GM23338 (cell line): ENCODE data around the gene CLDN3. TPM values are rescaled to one million over a fixed set of nuclear protein-coding genes. Genes with fewer than 3 reads are reported as not detected.

Source experiments
- ATAC-seq: fragments of 200-7000 bp; cut with Tn5 transposase; 3 replicates; pipeline ENCODE4 v1.9.1; 2020
- DNase-seq: peaks from one replicate; pipeline ENCODE4 v3.0.0-alpha.2; 2015; ENCODE audit warnings: low spot score
- H2AFZ ChIP-seq: fragments of 200-600 bp; sonication (generic); 2 replicates; pipeline ENCODE4 v1.8.0; 2016; ENCODE audit warnings: antibody characterized with exemption, mild to moderate bottlenecking, moderate library complexity
- H3F3A ChIP-seq: fragments of 200-600 bp; sonication (generic); replicated peaks from 2 replicates; pipeline ENCODE4 v1.8.0; 2017; ENCODE audit warnings: antibody characterized with exemption, mixed run types, low read depth
- H3K27ac ChIP-seq: fragments of 200-600 bp; sonication (generic); 2 replicates; pipeline ENCODE4 v1.6.1; 2016; ENCODE audit warnings: low read depth
- H3K27me3 ChIP-seq: fragments of 200-600 bp; sonication (generic); 2 replicates; pipeline ENCODE4 v1.8.0; 2016; ENCODE audit warnings: mild to moderate bottlenecking, mixed run types, moderate library complexity; ENCODE audit not compliant: insufficient read depth
- H3K36me3 ChIP-seq: fragments of 200-600 bp; sonication (generic); 2 replicates; pipeline ENCODE4 v1.8.0; 2016; ENCODE audit warnings: mild to moderate bottlenecking; ENCODE audit not compliant: insufficient read depth
- H3K4me1 ChIP-seq: fragments of 200-600 bp; sonication (generic); 2 replicates; pipeline ENCODE4 v1.8.0; 2016; ENCODE audit warnings: mild to moderate bottlenecking, moderate library complexity; ENCODE audit not compliant: insufficient read depth
- H3K4me2 ChIP-seq: fragments of 200-600 bp; sonication (generic); 2 replicates; pipeline ENCODE4 v1.7.1; 2017; ENCODE audit warnings: mixed run types
- H3K4me3 ChIP-seq: fragments of 200-600 bp; sonication (generic); 2 replicates; pipeline ENCODE4 v1.6.1; 2016; ENCODE audit warnings: mixed run types
- H3K79me2 ChIP-seq: fragments of 200-600 bp; sonication (generic); replicated peaks from 2 replicates; pipeline ENCODE4 v1.8.0; 2017; ENCODE audit warnings: mild to moderate bottlenecking; ENCODE audit not compliant: insufficient read depth
- H3K9me2 ChIP-seq: fragments of 200-600 bp; sonication (generic); 2 replicates; pipeline ENCODE4 v1.8.0; 2017; ENCODE audit not compliant: insufficient read depth
- H4K20me1 ChIP-seq: fragments of 200-600 bp; sonication (generic); replicated peaks from 2 replicates; pipeline ENCODE4 v1.8.0; 2017; ENCODE audit warnings: mild to moderate bottlenecking; ENCODE audit not compliant: insufficient read depth
- H3K27ac Mint-ChIP-seq: 2 replicates; pipeline ENCODE4 v1.8.0; 2020; ENCODE audit warnings: inconsistent platforms, mild to moderate bottlenecking, moderate library complexity, mixed read lengths
- H3K27me3 Mint-ChIP-seq: 3 replicates; pipeline ENCODE4 v1.8.0; 2022; ENCODE audit warnings: low read depth, mild to moderate bottlenecking, moderate library complexity, mixed read lengths, inconsistent platforms; ENCODE audit not compliant: insufficient read depth, poor library complexity
- H3K36me3 Mint-ChIP-seq: 3 replicates; pipeline ENCODE4 v1.8.0; 2021; ENCODE audit warnings: low read depth, mild to moderate bottlenecking, inconsistent platforms, moderate library complexity, mixed read lengths
- H3K4me1 Mint-ChIP-seq: 3 replicates; pipeline ENCODE4 v1.8.0; 2020; ENCODE audit warnings: mild to moderate bottlenecking, inconsistent platforms, mixed read lengths
- H3K4me3 Mint-ChIP-seq: 3 replicates; pipeline ENCODE4 v1.8.0; 2021; ENCODE audit warnings: moderate library complexity, mild to moderate bottlenecking, inconsistent platforms, mixed read lengths
- H3K9me3 Mint-ChIP-seq: 3 replicates; pipeline ENCODE4 v1.8.0; 2020; ENCODE audit warnings: moderate library complexity, mild to moderate bottlenecking, inconsistent platforms, mixed read lengths
- CREB1 ChIP-seq: fragments of 250-450 bp; sonication (Bioruptor Pico); IDR thresholded peaks from 2 replicates; pipeline ENCODE4 v1.5.0; 2020; ENCODE audit warnings: low read depth, mild to moderate bottlenecking, moderate library complexity
- CTCF ChIP-seq, 2 experiments: fragments of 200-600 bp in 1 of 2; sonication (generic) in 1 of 2; conservative IDR thresholded peaks; 2 replicates each; pipeline versions ENCODE4 v1.5.1 to v1.6.1; 2016 to 2017; ENCODE audit warnings: antibody characterized with exemption in 2 of 2, low read depth in 2 of 2, mild to moderate bottlenecking in 2 of 2, moderate library complexity in 1 of 2
- ETS1 ChIP-seq: IDR thresholded peaks from 2 replicates; pipeline ENCODE4 v1.6.1; 2016; ENCODE audit warnings: antibody characterized with exemption
- EZH2 ChIP-seq: fragments of 200-600 bp; sonication (generic); IDR thresholded peaks from one replicate; pipeline ENCODE4 v1.8.0; 2017; ENCODE audit warnings: antibody characterized with exemption, mild to moderate bottlenecking, low read depth; ENCODE audit not compliant: unreplicated experiment
- EZH2phosphoT487 ChIP-seq: fragments of 200-600 bp; sonication (generic); IDR thresholded peaks from one replicate; pipeline ENCODE4 v1.8.1; 2018; ENCODE audit warnings: antibody characterized with exemption; ENCODE audit not compliant: unreplicated experiment
- JUNB ChIP-seq: IDR thresholded peaks from one replicate; pipeline ENCODE4 v1.6.1; 2016; ENCODE audit warnings: antibody characterized with exemption; ENCODE audit not compliant: unreplicated experiment
- NANOG ChIP-seq: IDR thresholded peaks from 2 replicates; pipeline ENCODE4 v1.6.1; 2016; ENCODE audit warnings: antibody characterized with exemption, borderline replicate concordance
- POLR2AphosphoS5 ChIP-seq: IDR thresholded peaks from 2 replicates; pipeline ENCODE4 v1.6.1; 2016; ENCODE audit warnings: antibody characterized with exemption, low read depth
- STAT1 ChIP-seq: IDR thresholded peaks from one replicate; pipeline ENCODE4 v1.6.1; 2016; ENCODE audit warnings: antibody characterized with exemption; ENCODE audit not compliant: unreplicated experiment
- ZNF114 ChIP-seq: fragments of 250-450 bp; sonication (Bioruptor Pico); IDR thresholded peaks from 2 replicates; pipeline ENCODE4 v1.5.0; 2020; ENCODE audit warnings: mild to moderate bottlenecking, moderate library complexity
- ZNF331 ChIP-seq: fragments of 250-450 bp; sonication (Bioruptor Pico); IDR thresholded peaks from 2 replicates; pipeline ENCODE4 v1.5.0; 2020; ENCODE audit warnings: low read depth, mild to moderate bottlenecking, moderate library complexity
- polyA plus RNA-seq: library from polyadenylated mRNA; unstranded; fragments of >200 nt; fragmentation: Nextera tagmentation; extraction: Ambion mirVana; gene quantifications from 2 replicates; pipeline ENCODE4 v1.2.1, GENCODE V29; 2016
- total RNA-seq: library from RNA; depleted of rRNA; stranded (reverse); fragments of >200 nt; shearing (Covaris generic); gene quantifications from 2 replicates; pipeline ENCODE4 v1.2.3, GENCODE V29; 2014
- TF ChIP-seq, protein P1 (sequence below): fragments of 250-450 bp; sonication (Bioruptor Pico); IDR thresholded peaks from 2 replicates; pipeline ENCODE4 v1.5.0; 2020; ENCODE audit warnings: mild to moderate bottlenecking, moderate library complexity
- TF ChIP-seq, protein P2 (sequence below): IDR thresholded peaks from one replicate; pipeline ENCODE4 v1.6.1; 2018; ENCODE audit warnings: antibody characterized with exemption; ENCODE audit not compliant: unreplicated experiment

The CLDN3 gene
- total and polyA plus RNA-seq, 2 experiments from 2014 or later, result 20.1 to 27.7 TPM

- Histone ChIP-seq H3F3A (0 out of 2 replicates have a peak, but pooled peaks cover 2% of the 10 kb centered on the region), H2AFZ (no peak overlapping the region), H3K27ac (no peak overlapping the region), H3K4me1 (0 out of 2 replicates have a peak, but pooled peaks cover 7% of the 10 kb centered on the region), H3K27me3 (no peaks in the 10 kb centered on the region), H3K79me2 (no peaks in the 10 kb centered on the region), H3K4me2 (no peak overlapping the region), H4K20me1 (no peaks in the 10 kb centered on the region), H3K4me3 (no peak overlapping the region), H3K9me2 (no peaks in the 10 kb centered on the region), H3K36me3 (no peaks in the 10 kb centered on the region)
- H3K4me1 Mint-ChIP-seq, result peaks cover 12% of the 10 kb centered on the region
- no peaks in the 10 kb centered on the region for H3K9me3 Mint-ChIP-seq
- TF ChIP-seq EZH2 (no peak), CTCF (conservative IDR thresholded peaks at IDR 0.05; ENCODE audit: low read depth in 2 of 2) (no peak), POLR2AphosphoS5 (no peak), NANOG (no peak), ZNF331 (CRISPR knock-in tag) (no peak), ZNF114 (CRISPR knock-in tag) (no peak), JUNB (no peak), ETS1 (no peak), CREB1 (CRISPR knock-in tag) (no peak), STAT1 (no peak), EZH2phosphoT487 (no peak)
- TF ChIP-seq, protein P1, sequence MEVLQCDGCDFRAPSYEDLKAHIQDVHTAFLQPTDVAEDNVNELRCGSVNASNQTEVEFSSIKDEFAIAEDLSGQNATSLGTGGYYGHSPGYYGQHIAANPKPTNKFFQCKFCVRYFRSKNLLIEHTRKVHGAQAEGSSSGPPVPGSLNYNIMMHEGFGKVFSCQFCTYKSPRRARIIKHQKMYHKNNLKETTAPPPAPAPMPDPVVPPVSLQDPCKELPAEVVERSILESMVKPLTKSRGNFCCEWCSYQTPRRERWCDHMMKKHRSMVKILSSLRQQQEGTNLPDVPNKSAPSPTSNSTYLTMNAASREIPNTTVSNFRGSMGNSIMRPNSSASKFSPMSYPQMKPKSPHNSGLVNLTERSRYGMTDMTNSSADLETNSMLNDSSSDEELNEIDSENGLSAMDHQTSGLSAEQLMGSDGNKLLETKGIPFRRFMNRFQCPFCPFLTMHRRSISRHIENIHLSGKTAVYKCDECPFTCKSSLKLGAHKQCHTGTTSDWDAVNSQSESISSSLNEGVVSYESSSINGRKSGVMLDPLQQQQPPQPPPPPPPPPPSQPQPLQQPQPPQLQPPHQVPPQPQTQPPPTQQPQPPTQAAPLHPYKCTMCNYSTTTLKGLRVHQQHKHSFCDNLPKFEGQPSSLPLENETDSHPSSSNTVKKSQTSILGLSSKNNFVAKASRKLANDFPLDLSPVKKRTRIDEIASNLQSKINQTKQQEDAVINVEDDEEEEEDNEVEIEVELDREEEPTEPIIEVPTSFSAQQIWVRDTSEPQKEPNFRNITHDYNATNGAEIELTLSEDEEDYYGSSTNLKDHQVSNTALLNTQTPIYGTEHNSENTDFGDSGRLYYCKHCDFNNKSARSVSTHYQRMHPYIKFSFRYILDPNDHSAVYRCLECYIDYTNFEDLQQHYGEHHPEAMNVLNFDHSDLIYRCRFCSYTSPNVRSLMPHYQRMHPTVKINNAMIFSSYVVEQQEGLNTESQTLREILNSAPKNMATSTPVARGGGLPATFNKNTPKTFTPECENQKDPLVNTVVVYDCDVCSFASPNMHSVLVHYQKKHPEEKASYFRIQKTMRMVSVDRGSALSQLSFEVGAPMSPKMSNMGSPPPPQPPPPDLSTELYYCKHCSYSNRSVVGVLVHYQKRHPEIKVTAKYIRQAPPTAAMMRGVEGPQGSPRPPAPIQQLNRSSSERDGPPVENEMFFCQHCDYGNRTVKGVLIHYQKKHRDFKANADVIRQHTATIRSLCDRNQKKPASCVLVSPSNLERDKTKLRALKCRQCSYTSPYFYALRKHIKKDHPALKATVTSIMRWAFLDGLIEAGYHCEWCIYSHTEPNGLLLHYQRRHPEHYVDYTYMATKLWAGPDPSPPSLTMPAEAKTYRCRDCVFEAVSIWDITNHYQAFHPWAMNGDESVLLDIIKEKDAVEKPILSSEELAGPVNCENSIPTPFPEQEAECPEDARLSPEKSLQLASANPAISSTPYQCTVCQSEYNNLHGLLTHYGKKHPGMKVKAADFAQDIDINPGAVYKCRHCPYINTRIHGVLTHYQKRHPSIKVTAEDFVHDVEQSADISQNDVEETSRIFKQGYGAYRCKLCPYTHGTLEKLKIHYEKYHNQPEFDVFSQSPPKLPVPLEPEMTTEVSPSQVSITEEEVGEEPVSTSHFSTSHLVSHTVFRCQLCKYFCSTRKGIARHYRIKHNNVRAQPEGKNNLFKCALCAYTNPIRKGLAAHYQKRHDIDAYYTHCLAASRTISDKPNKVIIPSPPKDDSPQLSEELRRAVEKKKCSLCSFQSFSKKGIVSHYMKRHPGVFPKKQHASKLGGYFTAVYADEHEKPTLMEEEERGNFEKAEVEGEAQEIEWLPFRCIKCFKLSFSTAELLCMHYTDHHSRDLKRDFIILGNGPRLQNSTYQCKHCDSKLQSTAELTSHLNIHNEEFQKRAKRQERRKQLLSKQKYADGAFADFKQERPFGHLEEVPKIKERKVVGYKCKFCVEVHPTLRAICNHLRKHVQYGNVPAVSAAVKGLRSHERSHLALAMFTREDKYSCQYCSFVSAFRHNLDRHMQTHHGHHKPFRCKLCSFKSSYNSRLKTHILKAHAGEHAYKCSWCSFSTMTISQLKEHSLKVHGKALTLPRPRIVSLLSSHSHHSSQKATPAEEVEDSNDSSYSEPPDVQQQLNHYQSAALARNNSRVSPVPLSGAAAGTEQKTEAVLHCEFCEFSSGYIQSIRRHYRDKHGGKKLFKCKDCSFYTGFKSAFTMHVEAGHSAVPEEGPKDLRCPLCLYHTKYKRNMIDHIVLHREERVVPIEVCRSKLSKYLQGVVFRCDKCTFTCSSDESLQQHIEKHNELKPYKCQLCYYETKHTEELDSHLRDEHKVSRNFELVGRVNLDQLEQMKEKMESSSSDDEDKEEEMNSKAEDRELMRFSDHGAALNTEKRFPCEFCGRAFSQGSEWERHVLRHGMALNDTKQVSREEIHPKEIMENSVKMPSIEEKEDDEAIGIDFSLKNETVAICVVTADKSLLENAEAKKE (CRISPR knock-in tag), result no peak
- TF ChIP-seq, protein P2, sequence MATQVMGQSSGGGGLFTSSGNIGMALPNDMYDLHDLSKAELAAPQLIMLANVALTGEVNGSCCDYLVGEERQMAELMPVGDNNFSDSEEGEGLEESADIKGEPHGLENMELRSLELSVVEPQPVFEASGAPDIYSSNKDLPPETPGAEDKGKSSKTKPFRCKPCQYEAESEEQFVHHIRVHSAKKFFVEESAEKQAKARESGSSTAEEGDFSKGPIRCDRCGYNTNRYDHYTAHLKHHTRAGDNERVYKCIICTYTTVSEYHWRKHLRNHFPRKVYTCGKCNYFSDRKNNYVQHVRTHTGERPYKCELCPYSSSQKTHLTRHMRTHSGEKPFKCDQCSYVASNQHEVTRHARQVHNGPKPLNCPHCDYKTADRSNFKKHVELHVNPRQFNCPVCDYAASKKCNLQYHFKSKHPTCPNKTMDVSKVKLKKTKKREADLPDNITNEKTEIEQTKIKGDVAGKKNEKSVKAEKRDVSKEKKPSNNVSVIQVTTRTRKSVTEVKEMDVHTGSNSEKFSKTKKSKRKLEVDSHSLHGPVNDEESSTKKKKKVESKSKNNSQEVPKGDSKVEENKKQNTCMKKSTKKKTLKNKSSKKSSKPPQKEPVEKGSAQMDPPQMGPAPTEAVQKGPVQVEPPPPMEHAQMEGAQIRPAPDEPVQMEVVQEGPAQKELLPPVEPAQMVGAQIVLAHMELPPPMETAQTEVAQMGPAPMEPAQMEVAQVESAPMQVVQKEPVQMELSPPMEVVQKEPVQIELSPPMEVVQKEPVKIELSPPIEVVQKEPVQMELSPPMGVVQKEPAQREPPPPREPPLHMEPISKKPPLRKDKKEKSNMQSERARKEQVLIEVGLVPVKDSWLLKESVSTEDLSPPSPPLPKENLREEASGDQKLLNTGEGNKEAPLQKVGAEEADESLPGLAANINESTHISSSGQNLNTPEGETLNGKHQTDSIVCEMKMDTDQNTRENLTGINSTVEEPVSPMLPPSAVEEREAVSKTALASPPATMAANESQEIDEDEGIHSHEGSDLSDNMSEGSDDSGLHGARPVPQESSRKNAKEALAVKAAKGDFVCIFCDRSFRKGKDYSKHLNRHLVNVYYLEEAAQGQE, result no peak
- DNase-seq (no peak), ATAC-seq (no peak)
- no peak overlapping the region for H3K27ac Mint-ChIP-seq
- peaks cover 3% of the 10 kb centered on the region for H3K27me3 Mint-ChIP-seq
- H3K4me3 Mint-ChIP-seq, result no peak overlapping the region
- H3K36me3 Mint-ChIP-seq, result no peaks in the 10 kb centered on the region
Measured at GRCh38 chr7:73727952-73728351, 42.1 kb downstream of the CLDN3 start.
